Peyer's patch (tissue), 4 donors: ENCODE data around the gene CERS6.

Source experiments
- POLR2A ChIP-seq, 2 donors: fragments of 450-650 bp; IDR thresholded peaks; one replicate each; pipeline ENCODE4 v1.5.1; 2017; ENCODE audit warnings: antibody characterized with exemption in 2 of 2, mild to moderate bottlenecking in 2 of 2, moderate library complexity in 2 of 2
- TF ChIP-seq, protein P1 (sequence below), 6 experiments: fragments of 450-650 bp in 4 of 6; fragments of 200-600 bp in 2 of 6; sonication (generic) in 1 of 6; IDR thresholded peaks; one replicate each; pipeline ENCODE4 v1.5.1; 2017 to 2019; ENCODE audit warnings: antibody characterized with exemption in 6 of 6, mild to moderate bottlenecking in 3 of 6, moderate library complexity in 1 of 6

DNA sequence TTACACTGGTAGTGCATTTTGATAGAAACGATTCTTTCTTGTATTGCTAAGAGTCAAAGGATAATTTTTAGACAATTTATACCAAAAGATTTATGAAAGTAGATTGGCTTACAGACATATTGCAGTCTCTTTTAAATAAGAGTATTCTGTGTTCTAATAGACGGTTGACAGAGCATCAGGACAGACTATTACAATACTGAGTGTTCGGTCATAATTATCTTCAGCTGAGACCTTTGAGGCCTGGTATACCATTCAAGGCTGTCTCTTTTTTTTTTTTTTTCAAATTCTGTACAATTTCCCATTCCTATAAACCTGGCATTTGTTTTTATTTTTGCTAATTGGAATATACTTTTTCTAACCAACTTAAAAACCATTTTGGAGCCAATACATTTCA, 205.8 kb downstream of the CERS6 start:
- TF ChIP-seq, protein P1, sequence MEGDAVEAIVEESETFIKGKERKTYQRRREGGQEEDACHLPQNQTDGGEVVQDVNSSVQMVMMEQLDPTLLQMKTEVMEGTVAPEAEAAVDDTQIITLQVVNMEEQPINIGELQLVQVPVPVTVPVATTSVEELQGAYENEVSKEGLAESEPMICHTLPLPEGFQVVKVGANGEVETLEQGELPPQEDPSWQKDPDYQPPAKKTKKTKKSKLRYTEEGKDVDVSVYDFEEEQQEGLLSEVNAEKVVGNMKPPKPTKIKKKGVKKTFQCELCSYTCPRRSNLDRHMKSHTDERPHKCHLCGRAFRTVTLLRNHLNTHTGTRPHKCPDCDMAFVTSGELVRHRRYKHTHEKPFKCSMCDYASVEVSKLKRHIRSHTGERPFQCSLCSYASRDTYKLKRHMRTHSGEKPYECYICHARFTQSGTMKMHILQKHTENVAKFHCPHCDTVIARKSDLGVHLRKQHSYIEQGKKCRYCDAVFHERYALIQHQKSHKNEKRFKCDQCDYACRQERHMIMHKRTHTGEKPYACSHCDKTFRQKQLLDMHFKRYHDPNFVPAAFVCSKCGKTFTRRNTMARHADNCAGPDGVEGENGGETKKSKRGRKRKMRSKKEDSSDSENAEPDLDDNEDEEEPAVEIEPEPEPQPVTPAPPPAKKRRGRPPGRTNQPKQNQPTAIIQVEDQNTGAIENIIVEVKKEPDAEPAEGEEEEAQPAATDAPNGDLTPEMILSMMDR (IDR thresholded peaks at IDR 0.05): no peak
- TF ChIP-seq POLR2A (IDR thresholded peaks at IDR 0.05): no peak
